Left lung (tissue), 10 donors: ENCODE results near the gene TCAF1. TPM values are rescaled to one million over a fixed set of nuclear protein-coding genes. Genes with fewer than 3 reads are reported as not detected.
"Not testable (repeated sequence)": the region's sequence is repeated elsewhere in the genome, so short reads cannot be mapped to it uniquely, and the experiment has no call there.

Source experiments
- ATAC-seq: fragments of 200-7000 bp; cut with Tn5 transposase; one replicate; pipeline ENCODE4 v1.9.1; 2020; ENCODE audit warnings: moderate library complexity
- DNase-seq, 4 donors: peaks; one replicate each; pipeline ENCODE4 v3.0.0-alpha.2; 2013 to 2020
- H3K27ac ChIP-seq, 2 donors: fragments of 200-600 bp; sonication (generic) in 1 of 2; one replicate each; pipeline versions ENCODE4 v1.5.0 to v1.8.0; 2020 to 2021
- H3K27me3 ChIP-seq, 2 donors: fragments of 200-600 bp; sonication (generic) in 1 of 2; one replicate each; pipeline versions ENCODE4 v1.5.0 to v1.8.0; 2020 to 2021
- H3K36me3 ChIP-seq, 2 donors: fragments of 200-600 bp; sonication (generic) in 1 of 2; one replicate each; pipeline versions ENCODE4 v1.5.0 to v1.8.0; 2020 to 2021
- H3K4me1 ChIP-seq, 2 donors: fragments of 200-600 bp; one replicate each; pipeline ENCODE4 v1.8.0; 2021
- H3K4me3 ChIP-seq, 2 donors: fragments of 200-600 bp; sonication (generic) in 1 of 2; one replicate each; pipeline versions ENCODE4 v1.5.0 to v1.8.0; 2020 to 2021; ENCODE audit warnings: mild to moderate bottlenecking in 1 of 2
- H3K9me3 ChIP-seq, 2 donors: fragments of 200-600 bp; sonication (generic) in 1 of 2; one replicate each; pipeline versions ENCODE4 v1.5.0 to v1.8.0; 2020 to 2021
- CTCF ChIP-seq, 2 donors: fragments of 200-600 bp; sonication (generic) in 1 of 2; IDR thresholded peaks; one replicate each; pipeline versions ENCODE4 v1.5.0 to v1.8.0; 2021; ENCODE audit warnings: antibody characterized with exemption in 2 of 2
- intact Hi-C, 2 donors: fragments of 100-400 bp; cut with DNase I; formaldehyde crosslinking; loops; one replicate each; pipeline versions ENCODE4 v1.11.2 to v1.14.2; 2022
- polyA plus RNA-seq, 6 donors: library from polyadenylated mRNA; unstranded; fragments of 120-200 nt; gene quantifications; one replicate each; pipeline ENCODE4 v1.2.1, GENCODE V29; 2013; ENCODE audit not compliant: insufficient read length in 6 of 6
- total RNA-seq, 2 donors: library from RNA; stranded (reverse); fragmentation: NEBNext Ultra II Directional; extraction: Animal tissue kit (Norgen Biotek cat#: 25700); gene quantifications; one replicate each; pipeline ENCODE4 v1.2.1, GENCODE V29; 2021
- donor health status: DM: no; HTN: yes; CAD: no.
- donor health status: DM: no; HTN: no; CAD: no.

Gene TCAF1
- total and polyA plus RNA-seq, 8 donors = 39.4 to 135 (median 101) TPM

- no peaks in the 10 kb centered on the region for H3K9me3 ChIP-seq
- H3K4me3 ChIP-seq = no peak overlapping the region
- DNase-seq (no peak), ATAC-seq (no peak)
- H3K4me1 ChIP-seq = no peaks in the 10 kb centered on the region
- H3K27ac ChIP-seq = no peak overlapping the region
- H3K27me3 ChIP-seq = no peaks in the 10 kb centered on the region
- no peak for TF ChIP-seq CTCF (IDR thresholded peaks at IDR 0.05)
- H3K36me3 ChIP-seq = no peaks in the 10 kb centered on the region
- intact Hi-C loops = no loop called here
Measured at GRCh38 chr7:143850682-143851081, 51.3 kb downstream of the TCAF1 start.

DNA sequence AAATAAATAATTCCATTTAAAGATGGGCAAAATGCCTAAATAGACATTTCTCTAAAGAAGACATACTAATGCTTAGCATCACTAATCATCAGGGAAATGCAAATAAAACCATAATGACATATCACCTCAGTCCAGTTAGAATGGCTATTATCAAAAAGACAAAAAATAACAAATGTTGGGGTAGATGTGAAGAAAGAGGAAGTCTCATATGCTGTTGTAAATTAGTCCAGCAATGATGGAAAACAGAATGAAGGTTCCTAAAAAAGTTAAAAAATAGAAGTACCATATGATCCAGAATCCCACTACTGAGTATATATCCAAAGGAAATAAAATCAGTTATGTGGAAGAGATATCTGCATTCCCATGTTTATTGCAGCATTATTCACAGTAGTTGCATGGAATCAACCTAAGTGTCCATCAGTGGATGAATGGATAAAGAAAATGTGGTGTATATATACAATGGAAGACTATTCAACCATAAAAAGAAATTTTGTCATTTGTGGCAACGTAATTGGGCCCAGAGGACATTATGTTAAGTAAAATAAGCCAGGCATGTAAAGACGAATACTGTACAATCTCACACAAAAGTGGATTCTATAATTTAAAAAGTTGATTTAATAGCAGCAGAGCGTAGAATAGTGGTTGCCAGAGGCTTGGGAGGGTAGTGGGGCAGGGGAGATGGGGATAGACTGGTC lies 52.0 kb downstream of the TCAF1 start:
- Histone ChIP-seq H3K9me3 (peaks cover 0 to 2% of the 10 kb centered on the region in 2 donors), H3K4me1 (no peaks in the 10 kb centered on the region), H3K36me3 (no peaks in the 10 kb centered on the region), H3K27me3 (no peaks in the 10 kb centered on the region), H3K4me3 (no peak overlapping the region), H3K27ac (no peak overlapping the region)
- intact Hi-C loops = no loop called here
- TF ChIP-seq CTCF (IDR thresholded peaks at IDR 0.05) = no peak
- ATAC-seq (no peak), DNase-seq (no peak)

GRCh38 chr7:143848192-143848591 lies 53.8 kb downstream of the TCAF1 start:
- Histone ChIP-seq H3K4me3 (no peak overlapping the region), H3K9me3 (peaks cover 0 to 2% of the 10 kb centered on the region in 2 donors), H3K36me3 (no peaks in the 10 kb centered on the region), H3K4me1 (no peaks in the 10 kb centered on the region), H3K27ac (no peak overlapping the region), H3K27me3 (no peaks in the 10 kb centered on the region)
- TF ChIP-seq CTCF (IDR thresholded peaks at IDR 0.05) = no peak
- DNase-seq = no peak
- intact Hi-C loops = no loop called here
- no peak for ATAC-seq

- no peaks in the 10 kb centered on the region for H3K4me1 ChIP-seq
- DNase-seq (no peak), ATAC-seq (no peak)
- H3K36me3 ChIP-seq = no peaks in the 10 kb centered on the region
- peaks cover 0 to 2% of the 10 kb centered on the region in 2 donors for H3K9me3 ChIP-seq
- H3K27ac ChIP-seq = no peak overlapping the region
- TF ChIP-seq CTCF (IDR thresholded peaks at IDR 0.05) = no peak
- intact Hi-C loops = no loop called here
- no peak overlapping the region for H3K4me3 ChIP-seq
- H3K27me3 ChIP-seq = no peaks in the 10 kb centered on the region
Measured at GRCh38 chr7:143846692-143847091, 55.3 kb downstream of the TCAF1 start.

GRCh38 chr7:143841696-143842095 lies 60.3 kb downstream of the TCAF1 start:
- H3K27ac ChIP-seq, intact Hi-C loops, H3K4me3 ChIP-seq, H3K27me3 ChIP-seq, H3K4me1 ChIP-seq, DNase-seq, H3K36me3 ChIP-seq, ATAC-seq, H3K9me3 ChIP-seq: not testable (repeated sequence)

- H3K36me3 ChIP-seq, ATAC-seq, DNase-seq, H3K4me1 ChIP-seq, intact Hi-C loops, H3K27me3 ChIP-seq, H3K27ac ChIP-seq, H3K4me3 ChIP-seq, H3K9me3 ChIP-seq: not testable (repeated sequence)
Measured at GRCh38 chr7:143840062-143840461, 61.9 kb downstream of the TCAF1 start.
